GM21381 (cell line): ENCODE results near the gene ACSBG1.

Experiments
- ATAC-seq: cut with Tn5 transposase; IDR thresholded peaks from one replicate; pipeline ENCODE4 v1.9.1; 2021; ENCODE audit warnings: mild to moderate bottlenecking, moderate library complexity; ENCODE audit not compliant: unreplicated experiment

ACSBG1 gene

DNA sequence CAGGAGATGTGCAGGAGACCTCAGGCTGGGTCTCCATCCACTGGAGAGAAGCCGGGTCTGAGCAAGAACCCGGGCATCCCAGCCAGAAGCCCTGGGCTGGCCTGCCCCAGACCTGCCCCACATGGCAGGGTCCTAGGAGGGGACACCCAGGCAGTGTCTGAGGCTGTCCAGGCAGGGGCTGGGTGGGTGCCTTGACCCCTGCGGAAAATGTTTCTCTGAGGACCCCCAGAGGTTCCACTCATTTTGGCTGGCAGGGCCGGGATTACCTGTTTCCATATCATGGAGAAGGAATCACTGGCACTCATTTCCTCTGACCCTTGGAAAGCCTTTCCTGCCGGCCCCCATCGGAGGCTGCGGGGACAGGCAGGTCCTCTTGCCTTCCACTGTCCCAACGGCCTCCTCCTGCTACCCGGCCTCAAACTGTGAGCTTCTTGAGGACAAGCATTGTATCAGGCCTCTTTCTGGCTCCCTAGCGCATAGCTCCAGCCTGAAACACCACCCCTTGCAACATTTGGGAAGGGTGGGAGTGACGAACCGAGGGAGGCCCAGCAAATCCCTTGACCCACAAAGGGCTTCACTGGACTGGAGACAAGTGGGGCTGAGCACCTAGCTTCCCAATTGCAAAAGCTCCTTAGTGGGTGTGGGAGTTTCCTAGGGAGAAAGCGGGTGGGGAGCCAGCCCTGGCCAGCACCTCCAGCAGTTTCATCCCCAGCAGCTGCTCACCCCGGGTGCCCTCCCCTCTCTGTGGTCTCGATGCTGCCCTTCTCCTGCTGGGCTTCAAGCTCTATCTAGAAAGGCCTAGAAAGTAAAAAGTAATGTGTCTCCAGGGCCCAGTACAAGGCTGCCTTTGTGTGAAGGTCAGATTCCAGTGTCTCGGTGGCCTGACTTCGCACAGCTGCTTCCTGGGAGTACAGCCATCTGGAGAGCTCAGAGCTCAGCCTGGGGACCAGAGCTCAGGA, 29.7 kb downstream of the ACSBG1 start:
- no peak for ATAC-seq

DNA sequence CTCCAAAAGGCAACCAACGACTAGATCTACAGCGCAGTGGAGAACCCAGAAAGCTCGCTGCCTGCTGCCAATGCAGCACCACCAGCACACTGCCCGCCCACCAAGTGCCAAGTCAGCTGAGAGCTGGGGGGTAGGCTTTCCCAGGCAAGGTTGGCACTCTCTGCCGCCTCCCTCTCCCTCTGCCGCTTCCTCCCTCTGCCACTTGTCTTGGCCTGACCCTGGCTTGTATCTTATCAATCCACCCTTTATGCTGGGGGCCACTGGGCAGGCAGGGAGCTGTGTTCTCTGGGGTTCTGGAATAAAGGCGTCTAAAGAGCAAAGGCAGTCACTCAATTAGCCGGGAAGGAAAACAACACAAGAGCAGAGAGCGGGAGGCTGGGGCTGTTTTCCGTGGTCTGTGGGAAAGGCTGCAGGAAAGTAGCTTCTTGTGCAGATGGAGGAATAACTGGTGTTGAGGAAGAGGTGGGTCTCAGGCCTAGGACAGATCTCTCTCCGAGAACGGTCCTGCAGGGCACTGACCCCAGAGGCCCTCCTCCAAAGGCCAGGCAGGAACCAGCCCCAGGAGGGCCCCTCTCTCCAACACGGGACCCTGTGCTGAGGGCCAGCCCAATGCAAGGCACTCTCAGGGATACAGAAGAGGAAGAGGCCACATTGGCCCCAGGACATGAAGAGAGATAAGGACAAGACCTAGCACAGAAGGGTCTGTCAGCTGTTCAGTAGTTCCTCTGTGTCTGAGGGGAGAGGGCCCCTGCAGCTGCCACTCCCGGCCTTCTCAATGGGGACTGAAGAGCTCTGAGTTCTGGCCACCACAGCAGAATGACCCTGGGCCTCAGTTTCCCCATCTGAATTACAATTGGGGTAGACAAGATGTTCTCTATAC, 30.8 kb downstream of the ACSBG1 start:
- no peak for ATAC-seq

DNA sequence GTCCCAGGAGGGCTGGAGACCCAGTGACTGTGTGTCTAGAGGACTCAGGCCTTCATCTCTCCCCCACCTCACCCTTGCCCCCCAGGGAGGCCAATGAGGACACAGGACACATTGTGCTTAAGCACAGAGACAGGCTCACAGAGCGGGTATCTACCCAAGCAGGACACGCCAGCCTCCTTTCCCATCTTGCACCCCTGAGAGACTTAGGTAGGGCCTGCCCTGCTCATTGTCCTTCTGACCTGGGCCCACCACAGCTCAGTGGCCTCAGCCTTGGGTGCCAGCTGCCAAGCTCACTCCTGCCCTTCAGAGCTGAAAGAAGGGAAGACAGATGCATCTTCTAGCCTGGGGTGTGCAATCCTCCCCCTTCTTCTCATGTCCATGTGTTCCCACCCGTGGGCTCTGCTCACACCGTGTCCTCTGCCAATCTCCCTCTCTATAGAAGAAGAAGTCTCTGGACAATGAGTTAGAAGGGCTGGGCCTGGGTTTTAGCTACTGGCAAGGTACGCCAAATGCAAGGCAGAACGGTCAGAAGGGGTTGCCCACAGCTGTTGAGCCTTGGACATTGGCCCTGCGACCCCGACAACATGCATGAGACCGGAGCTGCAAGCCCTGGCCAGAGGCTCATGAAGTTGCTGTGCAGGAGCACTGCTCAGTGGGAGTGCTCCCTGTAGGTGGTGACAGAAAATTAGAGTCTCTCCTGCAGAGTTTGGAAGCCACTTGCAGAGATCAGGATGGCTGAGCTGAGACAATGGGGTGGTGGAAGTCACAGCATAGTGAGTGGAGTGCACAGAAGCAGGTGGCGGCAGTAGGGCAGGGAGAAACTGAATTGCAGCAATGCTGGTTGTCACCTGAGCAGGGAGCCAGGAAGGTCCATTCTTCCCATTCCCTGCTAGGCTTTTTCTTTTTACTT, 32.8 kb downstream of the ACSBG1 start:
- no peak for ATAC-seq

DNA sequence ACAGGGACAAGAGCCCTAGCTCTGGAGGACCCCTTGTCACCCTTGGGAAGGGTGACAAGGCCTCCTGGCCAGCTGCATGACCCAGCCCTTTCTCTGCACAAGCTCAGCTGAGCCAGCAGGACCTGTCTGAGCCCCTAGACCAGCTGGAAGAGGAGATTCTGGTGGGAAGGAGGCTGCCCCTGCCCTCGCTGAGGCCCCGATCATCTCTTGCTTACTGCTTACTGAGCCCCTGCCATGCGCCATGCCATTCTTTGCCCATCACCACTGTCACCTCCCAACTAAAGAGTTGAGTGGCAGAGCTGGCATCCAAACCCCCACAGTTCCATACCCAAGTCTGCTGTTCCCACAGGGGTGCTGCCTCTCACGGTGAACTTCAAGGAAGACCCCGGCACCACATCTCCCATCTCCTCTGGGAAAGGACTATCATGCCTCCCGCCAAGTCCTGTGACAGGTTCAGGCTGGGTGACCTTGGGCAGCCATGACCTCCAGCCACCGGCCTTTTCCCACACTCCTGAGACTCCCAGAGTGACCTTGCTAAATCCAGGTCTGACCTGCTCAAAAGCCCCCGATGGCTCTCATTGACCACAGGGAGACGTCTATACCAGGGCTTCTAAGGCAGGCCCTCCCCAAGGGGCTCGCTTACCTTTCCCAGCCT, 34.0 kb downstream of the ACSBG1 start:
- no peak for ATAC-seq

DNA sequence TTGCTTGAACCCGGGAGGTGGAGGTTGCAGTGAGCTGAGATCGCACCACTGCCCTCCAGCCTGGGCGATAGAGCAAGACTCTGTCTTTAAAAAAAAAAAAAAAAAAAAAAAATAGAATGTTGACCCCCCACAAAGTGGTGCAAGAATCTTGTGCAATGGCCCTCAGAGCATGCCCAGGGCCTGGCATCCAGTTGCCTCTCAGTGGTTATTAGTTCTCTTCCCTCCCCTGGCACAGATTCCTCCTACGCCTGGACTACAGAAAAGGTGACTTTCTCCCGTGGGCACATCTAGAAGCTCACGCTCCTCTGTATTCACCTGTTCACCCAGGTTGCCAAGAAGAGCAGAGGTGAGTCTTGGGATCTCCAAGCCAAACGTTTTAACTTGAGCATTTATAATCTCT, 36.7 kb downstream of the ACSBG1 start:
- no peak for ATAC-seq

DNA sequence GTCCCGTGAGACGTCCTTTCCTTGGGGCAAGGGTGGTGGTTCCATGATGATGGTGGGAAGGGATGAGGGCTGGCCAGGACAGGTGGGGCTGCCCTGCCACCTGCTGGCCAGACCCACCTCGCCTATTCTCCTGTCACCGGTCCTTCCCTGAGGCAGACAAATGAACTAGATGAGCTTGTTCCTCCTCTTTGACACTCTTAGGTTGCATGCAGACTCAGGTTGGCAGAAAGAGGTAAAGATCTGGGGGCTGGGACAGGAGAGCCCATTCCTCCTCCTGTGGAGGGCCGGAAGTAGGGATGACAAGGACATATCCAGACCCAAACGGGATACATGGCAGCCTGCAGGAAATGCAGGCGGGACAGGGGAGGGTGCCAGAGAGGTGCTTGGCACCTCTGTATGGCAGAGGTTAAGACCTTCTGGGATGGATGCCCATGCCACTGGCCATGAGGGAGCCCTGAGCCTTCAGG, 38.6 kb downstream of the ACSBG1 start:
- no peak for ATAC-seq

DNA sequence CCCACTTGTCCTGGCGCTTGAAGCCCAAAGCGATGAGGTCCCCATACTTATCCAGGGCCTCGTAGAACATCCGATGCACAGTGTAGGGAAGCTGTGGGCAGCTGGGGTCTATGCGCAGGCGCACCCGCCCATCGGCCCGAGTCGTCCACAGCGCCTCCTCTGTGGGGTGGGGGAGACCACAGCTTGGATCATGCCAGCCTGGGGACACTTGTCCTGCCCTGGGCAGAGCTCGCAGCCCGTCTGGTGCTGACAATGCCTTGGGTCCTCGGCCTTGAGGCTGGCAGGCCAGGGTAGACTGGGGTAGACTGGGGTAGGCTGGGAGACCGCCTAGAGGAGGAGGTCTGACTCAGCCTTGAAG, 39.8 kb downstream of the ACSBG1 start:
- ATAC-seq = no peak

DNA sequence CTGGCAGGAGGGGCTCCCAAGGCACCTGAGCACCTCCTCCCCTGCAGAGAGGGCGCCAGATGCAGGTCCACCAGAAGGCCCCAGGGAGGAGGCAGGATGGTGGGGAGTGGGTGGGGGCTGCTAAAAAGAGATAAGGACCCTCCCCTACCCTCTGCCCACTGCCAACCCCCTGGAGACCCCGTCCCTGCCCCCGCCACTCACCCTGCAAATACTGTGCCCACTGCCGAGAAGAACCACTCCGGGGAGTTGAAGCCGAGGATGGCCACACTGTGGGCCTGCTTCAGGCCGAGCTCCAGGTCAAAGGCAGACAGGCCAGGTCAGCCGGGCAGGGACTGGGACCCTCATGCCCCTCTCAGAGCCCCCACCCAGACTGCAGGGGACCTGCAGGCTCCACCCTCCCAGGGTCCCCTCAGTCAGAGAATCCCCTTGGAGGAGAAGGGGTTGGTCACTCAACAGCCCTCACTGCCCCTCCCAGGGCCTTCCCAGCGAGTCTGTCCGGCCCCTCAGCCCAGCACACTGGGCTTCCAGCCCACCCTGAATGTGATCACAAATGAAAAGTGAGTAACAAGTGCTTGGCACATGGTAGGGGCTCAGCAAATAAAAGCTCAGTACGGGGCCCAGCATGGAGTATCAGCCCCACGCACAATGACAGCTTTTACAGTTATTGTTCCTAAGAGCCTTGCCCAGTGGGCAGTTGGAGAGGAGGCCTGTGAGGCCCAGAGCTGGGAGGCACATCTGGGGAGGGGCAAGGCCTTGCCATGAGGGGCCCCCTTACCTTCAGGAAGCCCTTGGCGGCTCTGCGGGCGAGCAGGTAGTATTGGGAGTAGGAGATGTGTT, 40.4 kb downstream of the ACSBG1 start:
- ATAC-seq = no peak

DNA sequence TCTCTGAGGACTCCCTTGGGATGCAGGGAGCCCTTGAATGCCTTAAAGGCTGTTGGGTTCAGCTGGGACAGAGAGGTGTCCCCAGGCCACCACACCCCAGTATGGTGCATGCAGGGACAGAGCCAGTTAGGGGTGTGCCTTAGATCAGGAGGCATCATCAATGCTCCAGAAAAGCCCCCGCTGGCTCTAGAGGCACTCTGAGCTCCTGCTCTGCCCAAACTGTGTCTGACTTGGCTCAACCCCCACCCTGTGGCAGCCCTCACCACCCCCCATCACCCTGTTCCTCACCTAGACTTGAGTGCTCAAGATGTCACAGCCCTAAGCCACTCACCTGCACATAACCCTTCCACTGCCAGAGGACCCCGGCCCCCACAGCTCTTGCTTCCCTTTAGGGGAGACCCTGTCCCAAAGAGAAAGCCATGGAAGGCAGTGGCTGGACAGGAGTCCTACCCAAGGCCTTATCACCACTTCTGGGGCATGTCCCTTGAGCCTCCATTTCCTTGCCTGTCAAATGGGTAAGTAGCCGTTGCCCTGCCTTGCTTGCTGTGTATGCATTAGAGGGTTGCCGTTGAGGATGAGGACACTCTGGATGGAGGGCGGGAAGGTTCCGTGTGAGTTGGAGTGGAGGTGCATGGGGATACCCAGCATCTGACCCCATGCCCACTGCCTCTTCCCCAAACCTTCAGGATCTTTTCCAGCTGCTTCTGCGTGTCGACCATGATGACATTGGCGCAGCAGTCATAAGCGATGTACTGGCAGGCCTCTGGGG, 41.4 kb downstream of the ACSBG1 start:
- ATAC-seq = no peak

DNA sequence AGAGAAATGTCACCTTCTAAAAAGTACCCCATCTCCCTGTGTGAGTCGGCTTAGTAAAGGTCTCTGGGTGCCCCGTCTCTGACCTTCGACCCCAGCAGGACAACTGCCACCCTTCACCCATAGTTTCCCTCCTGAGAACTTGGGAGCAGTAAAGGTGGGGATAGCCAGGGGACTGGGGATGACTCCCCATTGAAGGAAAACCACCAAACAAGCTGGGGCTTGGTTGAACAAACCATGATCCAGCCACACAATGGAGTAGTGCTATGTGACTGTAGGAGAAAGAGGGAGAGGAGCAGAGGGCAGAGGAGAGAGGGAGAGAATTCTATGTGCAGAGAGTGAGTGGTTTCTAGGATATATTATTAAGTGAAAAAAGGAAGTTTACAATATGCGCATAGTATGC, 51.5 kb downstream of the ACSBG1 start:
- ATAC-seq = no peak

DNA sequence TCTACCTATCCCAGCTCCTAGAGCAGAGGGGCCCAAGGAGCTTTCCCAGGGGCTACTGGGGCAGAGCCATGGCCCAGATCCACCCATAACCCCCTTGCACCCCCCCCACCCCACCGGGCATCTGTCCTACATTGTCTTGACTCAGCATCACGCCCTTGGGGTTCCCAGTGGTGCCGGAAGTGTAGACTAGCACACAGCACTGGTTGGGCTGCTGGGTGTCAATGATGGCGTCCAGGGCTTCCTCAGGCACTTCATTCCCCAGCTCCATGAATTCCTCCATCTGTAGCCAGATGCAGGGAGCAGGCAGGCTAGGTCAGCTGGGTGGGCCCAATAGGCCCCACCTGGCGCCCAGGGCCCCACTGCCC, 52.0 kb downstream of the ACSBG1 start:
- no peak for ATAC-seq

DNA sequence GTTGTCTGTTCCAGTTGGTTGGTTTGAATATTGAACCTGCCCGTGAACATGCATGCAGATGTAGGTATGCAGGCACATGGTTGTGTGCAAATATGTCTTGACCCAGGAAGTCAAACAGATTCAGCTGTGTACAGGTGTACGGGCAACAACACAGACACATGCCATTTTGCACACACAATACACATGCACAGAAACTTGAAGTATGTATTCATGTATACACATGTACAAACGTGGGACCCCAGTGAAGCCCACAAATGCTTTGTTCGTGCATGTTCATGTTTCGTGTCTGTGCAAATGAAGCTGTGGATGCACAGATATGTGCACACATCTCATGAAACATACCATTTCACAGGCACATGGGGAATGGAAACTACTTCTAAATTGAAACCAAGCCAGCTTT, 54.5 kb downstream of the ACSBG1 start:
- ATAC-seq = no peak

DNA sequence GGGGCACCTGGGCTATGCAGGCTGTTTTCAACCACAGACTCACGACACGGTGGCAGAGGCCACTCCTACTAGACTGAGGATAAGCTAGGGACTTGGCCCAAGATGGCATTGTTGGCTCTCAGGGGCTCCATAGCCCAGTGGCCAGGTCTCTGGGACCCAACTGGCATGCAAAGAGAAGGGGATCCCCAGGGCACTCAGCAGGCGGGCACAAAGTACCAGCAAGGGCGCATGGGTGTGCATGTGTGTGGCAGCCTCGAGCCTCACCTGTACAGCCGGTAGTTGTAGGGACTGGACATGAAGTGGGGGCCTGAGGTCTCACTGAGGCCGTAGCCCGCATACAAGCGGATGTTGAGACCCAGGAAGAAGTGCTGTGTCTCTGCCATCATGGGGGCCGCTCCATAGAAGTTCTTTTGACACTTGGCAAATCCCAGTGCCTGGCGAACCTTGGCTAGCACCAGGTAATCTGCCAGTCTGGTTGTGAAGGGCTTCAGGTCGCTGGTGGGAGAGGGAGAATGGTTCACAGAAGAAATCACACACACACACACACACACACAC, 55.0 kb downstream of the ACSBG1 start:
- ATAC-seq = no peak

DNA sequence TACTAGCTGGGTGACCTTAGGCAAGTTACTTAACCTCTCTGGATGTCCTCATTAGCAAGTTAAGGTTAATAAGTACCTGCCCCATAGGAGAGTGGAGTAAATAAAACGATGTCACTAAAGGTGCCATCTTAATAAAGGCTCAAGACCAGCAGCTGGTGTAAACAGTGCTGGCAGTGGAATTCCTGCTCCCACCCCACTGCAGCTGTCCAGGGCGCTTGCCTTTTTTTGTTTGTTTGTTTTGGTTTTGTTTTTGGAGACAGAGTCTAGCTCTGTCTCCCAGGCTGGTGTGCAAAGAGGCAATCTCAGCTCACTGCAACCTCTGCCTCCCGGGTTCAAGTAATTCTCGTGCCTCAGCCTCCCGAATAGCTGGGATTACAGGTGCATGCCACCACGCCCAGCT, 56.3 kb downstream of the ACSBG1 start:
- ATAC-seq = no peak

DNA sequence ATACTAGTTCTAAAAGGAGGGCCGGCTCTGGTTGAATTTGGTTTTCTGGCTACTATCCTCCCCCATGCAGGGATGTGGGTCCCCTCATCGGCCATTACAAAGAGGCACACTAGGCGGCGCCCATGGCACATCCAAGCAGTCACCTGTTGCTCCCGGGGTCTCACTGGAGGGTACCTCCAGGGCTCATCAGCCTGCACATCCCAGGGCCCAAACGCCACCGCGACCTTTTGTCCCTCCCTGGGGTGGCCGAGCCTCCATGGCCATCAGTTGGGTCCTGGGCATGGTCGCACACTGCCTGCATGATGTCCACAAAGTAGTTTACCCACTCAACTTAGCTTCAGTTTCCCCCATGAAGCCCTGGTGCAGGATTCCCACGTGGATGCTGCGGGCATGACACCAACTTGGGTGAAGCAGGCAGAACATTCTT, 56.9 kb downstream of the ACSBG1 start:
- no peak for ATAC-seq

DNA sequence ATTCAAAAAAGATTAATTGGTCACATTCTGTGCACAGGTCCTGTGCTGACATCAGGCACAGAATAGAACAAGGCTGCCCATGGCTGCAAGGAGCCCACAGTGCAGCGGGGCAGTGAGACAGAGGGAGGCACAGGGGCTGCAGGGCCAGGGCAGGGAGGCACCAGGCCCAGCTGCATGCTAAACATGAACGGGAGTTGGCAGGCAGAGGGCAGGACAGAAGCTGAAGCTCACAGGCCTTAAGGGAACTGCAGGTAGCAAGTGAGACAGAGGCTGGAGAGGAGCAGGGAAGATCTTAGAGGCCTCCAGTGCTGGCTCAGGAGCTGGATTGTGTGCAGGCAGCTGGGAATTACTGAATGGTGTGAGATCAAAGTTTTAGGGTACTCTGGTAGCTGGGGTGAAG, 59.0 kb downstream of the ACSBG1 start:
- no peak for ATAC-seq

DNA sequence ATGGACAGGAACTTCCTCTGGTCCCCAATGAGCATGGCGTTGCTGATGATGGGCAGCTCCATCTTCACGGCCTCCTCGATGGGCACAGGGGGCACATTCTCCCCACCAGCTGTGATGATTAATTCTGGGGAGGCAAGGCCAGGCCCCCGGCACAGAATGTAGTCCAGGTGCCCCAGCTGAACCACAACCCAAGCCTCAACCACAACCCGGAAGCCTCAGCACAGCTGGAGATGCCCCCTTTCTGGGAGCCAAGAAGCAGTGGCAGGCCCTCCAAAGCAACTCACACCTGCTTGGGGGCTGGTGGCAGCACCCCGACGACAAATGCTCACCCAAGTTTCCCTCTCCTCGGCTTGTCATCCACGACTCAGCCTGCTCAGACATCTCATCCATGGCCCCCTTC, 60.0 kb downstream of the ACSBG1 start:
- no peak for ATAC-seq

DNA sequence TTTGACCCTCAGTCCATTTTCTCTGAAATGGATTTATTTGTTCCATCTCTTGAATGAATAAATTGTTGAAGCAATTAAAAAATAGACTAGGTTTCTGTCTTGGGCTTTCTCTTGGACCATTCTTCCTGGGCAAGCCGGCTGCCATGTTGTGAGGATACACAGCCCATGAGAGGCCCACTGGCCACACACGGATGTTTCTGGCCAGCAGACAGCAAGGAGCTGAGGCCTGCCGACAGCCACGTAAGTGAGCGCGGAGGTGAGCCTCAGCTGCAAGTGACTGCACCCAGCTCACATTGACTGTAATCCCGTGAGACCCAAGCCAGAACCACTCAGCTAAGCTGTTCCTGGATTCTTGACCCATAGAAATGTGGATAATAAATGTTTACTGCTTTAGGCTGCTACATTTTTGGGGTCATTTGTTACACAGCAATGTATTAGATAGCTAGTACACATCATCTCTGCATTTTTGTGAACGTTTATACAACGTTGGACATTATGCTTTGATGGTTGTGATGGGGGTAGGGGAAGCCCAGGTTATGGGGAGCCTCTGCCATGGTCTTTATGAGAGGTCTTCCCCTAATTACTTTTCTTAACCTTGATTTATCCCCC, 62.4 kb downstream of the ACSBG1 start:
- no peak for ATAC-seq
